ENCODE data around the gene FARP2.

FARP2 gene

GRCh38 chr2:241454837-241455485, 98.9 kb downstream of the FARP2 start:
- Histone ChIP-seq H3K9me3 (ENCODE audit: control insufficient read depth, insufficient read depth, low read length) (no peaks in the 10 kb centered on the region), H3K4me3 (ENCODE audit: low read length) (no peak overlapping the region), H3K36me3 (ENCODE audit: control insufficient read depth, insufficient read depth, low read length) (no peaks in the 10 kb centered on the region), H3K27ac (ENCODE audit: low read length) (no peak overlapping the region), H3K27me3 (ENCODE audit: control insufficient read depth, insufficient read depth, low read length) (no peaks in the 10 kb centered on the region), H3K4me1 (ENCODE audit: control insufficient read depth, insufficient read depth, low read length) (no peaks in the 10 kb centered on the region)
- no peak for DNase-seq (ENCODE audit: low read depth, low spot score)
- no CpG with 5 or more reads among the region's 3 CpGs for WGBS (ENCODE audit: insufficient coverage, insufficient read length)

GRCh38 chr2:241456546-241456945, 100.5 kb downstream of the FARP2 start:
- no peak for DNase-seq (ENCODE audit: low read depth, low spot score)
- Histone ChIP-seq H3K4me3 (ENCODE audit: low read length) (no peak overlapping the region), H3K36me3 (ENCODE audit: control insufficient read depth, insufficient read depth, low read length) (no peaks in the 10 kb centered on the region), H3K9me3 (ENCODE audit: control insufficient read depth, insufficient read depth, low read length) (no peaks in the 10 kb centered on the region), H3K27me3 (ENCODE audit: control insufficient read depth, insufficient read depth, low read length) (no peaks in the 10 kb centered on the region), H3K27ac (ENCODE audit: low read length) (no peak overlapping the region), H3K4me1 (ENCODE audit: control insufficient read depth, insufficient read depth, low read length) (no peaks in the 10 kb centered on the region)
- WGBS (ENCODE audit: insufficient coverage, insufficient read length): no CpG with 5 or more reads among the region's 11 CpGs

GRCh38 chr2:241458687-241459086, 102.6 kb downstream of the FARP2 start:
- H3K27ac ChIP-seq (ENCODE audit: low read length): no peak overlapping the region
- H3K4me1 ChIP-seq (ENCODE audit: control insufficient read depth, insufficient read depth, low read length): no peaks in the 10 kb centered on the region
- H3K9me3 ChIP-seq (ENCODE audit: control insufficient read depth, insufficient read depth, low read length): no peaks in the 10 kb centered on the region
- WGBS (ENCODE audit: insufficient coverage, insufficient read length): no CpG with 5 or more reads among the region's 5 CpGs
- H3K27me3 ChIP-seq (ENCODE audit: control insufficient read depth, insufficient read depth, low read length): no peaks in the 10 kb centered on the region
- no peaks in the 10 kb centered on the region for H3K36me3 ChIP-seq (ENCODE audit: control insufficient read depth, insufficient read depth, low read length)
- no peak overlapping the region for H3K4me3 ChIP-seq (ENCODE audit: low read length)
- DNase-seq (ENCODE audit: low read depth, low spot score): no peak

- H3K4me3 ChIP-seq (ENCODE audit: low read length): no peak overlapping the region
- H3K4me1 ChIP-seq (ENCODE audit: control insufficient read depth, insufficient read depth, low read length): no peaks in the 10 kb centered on the region
- no peaks in the 10 kb centered on the region for H3K27me3 ChIP-seq (ENCODE audit: control insufficient read depth, insufficient read depth, low read length)
- no CpG with 5 or more reads among the region's 13 CpGs for WGBS (ENCODE audit: insufficient coverage, insufficient read length)
- DNase-seq (ENCODE audit: low read depth, low spot score): no peak
- no peaks in the 10 kb centered on the region for H3K36me3 ChIP-seq (ENCODE audit: control insufficient read depth, insufficient read depth, low read length)
- no peaks in the 10 kb centered on the region for H3K9me3 ChIP-seq (ENCODE audit: control insufficient read depth, insufficient read depth, low read length)
- no peak overlapping the region for H3K27ac ChIP-seq (ENCODE audit: low read length)
Measured at GRCh38 chr2:241459520-241459919, 103.4 kb downstream of the FARP2 start.

- no peaks in the 10 kb centered on the region for H3K9me3 ChIP-seq (ENCODE audit: control insufficient read depth, insufficient read depth, low read length)
- no CpG with 5 or more reads among the region's 3 CpGs for WGBS (ENCODE audit: insufficient coverage, insufficient read length)
- no peaks in the 10 kb centered on the region for H3K27me3 ChIP-seq (ENCODE audit: control insufficient read depth, insufficient read depth, low read length)
- H3K4me1 ChIP-seq (ENCODE audit: control insufficient read depth, insufficient read depth, low read length): no peaks in the 10 kb centered on the region
- no peak for DNase-seq (ENCODE audit: low read depth, low spot score)
- H3K4me3 ChIP-seq (ENCODE audit: low read length): no peak overlapping the region
- H3K27ac ChIP-seq (ENCODE audit: low read length): no peak overlapping the region
- H3K36me3 ChIP-seq (ENCODE audit: control insufficient read depth, insufficient read depth, low read length): no peaks in the 10 kb centered on the region
Measured at GRCh38 chr2:241460631-241461030, 104.5 kb downstream of the FARP2 start.

GRCh38 chr2:241461693-241462677, 105.9 kb downstream of the FARP2 start:
- H3K9me3 ChIP-seq (ENCODE audit: control insufficient read depth, insufficient read depth, low read length): no peaks in the 10 kb centered on the region
- no peaks in the 10 kb centered on the region for H3K27me3 ChIP-seq (ENCODE audit: control insufficient read depth, insufficient read depth, low read length)
- no peak overlapping the region for H3K4me3 ChIP-seq (ENCODE audit: low read length)
- no CpG with 5 or more reads among the region's 19 CpGs for WGBS (ENCODE audit: insufficient coverage, insufficient read length)
- no peaks in the 10 kb centered on the region for H3K4me1 ChIP-seq (ENCODE audit: control insufficient read depth, insufficient read depth, low read length)
- no peak overlapping the region for H3K27ac ChIP-seq (ENCODE audit: low read length)
- no peaks in the 10 kb centered on the region for H3K36me3 ChIP-seq (ENCODE audit: control insufficient read depth, insufficient read depth, low read length)
- DNase-seq (ENCODE audit: low read depth, low spot score): no peak

GRCh38 chr2:241463276-241464135, 107.4 kb downstream of the FARP2 start:
- Histone ChIP-seq H3K27ac (ENCODE audit: low read length) (no peak overlapping the region), H3K27me3 (ENCODE audit: control insufficient read depth, insufficient read depth, low read length) (no peaks in the 10 kb centered on the region), H3K9me3 (ENCODE audit: control insufficient read depth, insufficient read depth, low read length) (no peaks in the 10 kb centered on the region), H3K4me1 (ENCODE audit: control insufficient read depth, insufficient read depth, low read length) (no peaks in the 10 kb centered on the region), H3K4me3 (ENCODE audit: low read length) (no peak overlapping the region), H3K36me3 (ENCODE audit: control insufficient read depth, insufficient read depth, low read length) (no peaks in the 10 kb centered on the region)
- no CpG with 5 or more reads among the region's 18 CpGs for WGBS (ENCODE audit: insufficient coverage, insufficient read length)
- DNase-seq (ENCODE audit: low read depth, low spot score): no peak

GRCh38 chr2:241465543-241465942, 109.5 kb downstream of the FARP2 start:
- no peaks in the 10 kb centered on the region for H3K27me3 ChIP-seq (ENCODE audit: control insufficient read depth, insufficient read depth, low read length)
- no peaks in the 10 kb centered on the region for H3K4me1 ChIP-seq (ENCODE audit: control insufficient read depth, insufficient read depth, low read length)
- WGBS (ENCODE audit: insufficient coverage, insufficient read length): no CpG with 5 or more reads among the region's 12 CpGs
- H3K9me3 ChIP-seq (ENCODE audit: control insufficient read depth, insufficient read depth, low read length): no peaks in the 10 kb centered on the region
- no peak overlapping the region for H3K27ac ChIP-seq (ENCODE audit: low read length)
- DNase-seq (ENCODE audit: low read depth, low spot score): no peak
- H3K4me3 ChIP-seq (ENCODE audit: low read length): no peak overlapping the region
- H3K36me3 ChIP-seq (ENCODE audit: control insufficient read depth, insufficient read depth, low read length): no peaks in the 10 kb centered on the region

DNA sequence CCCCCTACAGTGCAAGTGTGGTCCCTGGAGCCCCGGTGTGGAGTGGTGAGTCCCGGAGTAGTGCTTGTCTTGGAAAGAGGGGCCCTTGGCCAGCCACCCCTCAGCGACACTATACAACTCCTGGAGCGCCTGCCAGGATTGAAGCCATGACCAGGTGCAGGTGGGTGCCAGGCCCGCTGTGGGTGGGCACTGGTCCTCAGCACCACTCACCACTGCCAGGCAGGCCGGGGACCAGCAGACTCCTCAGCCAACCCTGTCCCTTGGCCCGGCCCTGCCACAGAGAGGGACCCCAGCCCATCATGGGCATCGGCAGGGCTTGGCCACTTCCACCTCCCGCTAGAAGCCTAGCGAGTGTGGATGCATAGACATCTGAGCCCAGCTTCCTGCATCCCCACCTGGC, 110.1 kb downstream of the FARP2 start:
- H3K27ac ChIP-seq (ENCODE audit: low read length): no peak overlapping the region
- H3K27me3 ChIP-seq (ENCODE audit: control insufficient read depth, insufficient read depth, low read length): no peaks in the 10 kb centered on the region
- no CpG with 5 or more reads among the region's 10 CpGs for WGBS (ENCODE audit: insufficient coverage, insufficient read length)

More for the DNA sequence above, 110.1 kb downstream of the FARP2 start:
- DNase-seq (ENCODE audit: low read depth, low spot score): no peak
- Histone ChIP-seq H3K4me3 (ENCODE audit: low read length) (no peak overlapping the region), H3K4me1 (ENCODE audit: control insufficient read depth, insufficient read depth, low read length) (no peaks in the 10 kb centered on the region), H3K36me3 (ENCODE audit: control insufficient read depth, insufficient read depth, low read length) (no peaks in the 10 kb centered on the region), H3K9me3 (ENCODE audit: control insufficient read depth, insufficient read depth, low read length) (0 out of 2 replicates have a peak, but pooled peaks cover under 1% of the 10 kb centered on the region)
